ENCODE results near the gene FFAR2.

Gene FFAR2

GRCh38 chr19:35447606-35448469 is at the start of gene FFAR2:
TSS of gene FFAR2 (plus strand) at chr19:35448257. CDS start at chr19:35449715, 1,458 bp downstream.
- TF ChIP-seq NFIC (IDR thresholded peaks at IDR 0.05) = no peak
- no peak for TF ChIP-seq FOXM1 (IDR thresholded peaks at IDR 0.05; ENCODE audit: borderline replicate concordance, low read depth)
- peak; percentile 28; the same call in 1 of the 2 replicates for TF ChIP-seq USF1 (IDR thresholded peaks at IDR 0.05)
- no peak for TF ChIP-seq CREB1 (IDR thresholded peaks at IDR 0.05; ENCODE audit: low read depth)
- TF ChIP-seq TEAD4 (IDR thresholded peaks at IDR 0.05) = no peak

- no peak for TF ChIP-seq REST (IDR thresholded peaks at IDR 0.05; ENCODE audit: low read depth)
- no peak for TF ChIP-seq TEAD4 (IDR thresholded peaks at IDR 0.05)
- no peak for TF ChIP-seq USF1 (IDR thresholded peaks at IDR 0.05)
- no peak for TF ChIP-seq TAF1 (IDR thresholded peaks at IDR 0.05; ENCODE audit: low read depth)
- TF ChIP-seq YY1 (IDR thresholded peaks at IDR 0.05; ENCODE audit: low read depth) = no peak
- no peak for TF ChIP-seq EGR1 (IDR thresholded peaks at IDR 0.05)
- TF ChIP-seq TCF12 (IDR thresholded peaks at IDR 0.05; ENCODE audit: low read depth) = no peak
- TF ChIP-seq ZBTB7A (IDR thresholded peaks at IDR 0.05; ENCODE audit: low read depth) = no peak
- no peak for TF ChIP-seq MAX (IDR thresholded peaks at IDR 0.05)
- no peak for TF ChIP-seq CREB1 (IDR thresholded peaks at IDR 0.05; ENCODE audit: low read depth)
- no peak for TF ChIP-seq CEBPB (IDR thresholded peaks at IDR 0.05)
- TF ChIP-seq NFIC (IDR thresholded peaks at IDR 0.05) = no peak
- no peak for TF ChIP-seq RAD21 (IDR thresholded peaks at IDR 0.05; ENCODE audit: low read depth)
- no peak for TF ChIP-seq FOXM1 (IDR thresholded peaks at IDR 0.05; ENCODE audit: borderline replicate concordance, low read depth)
- no peak for TF ChIP-seq EP300 (IDR thresholded peaks at IDR 0.05; ENCODE audit: borderline replicate concordance)
Observed at GRCh38 chr19:35398570-35398969, 49.5 kb upstream of the FFAR2 start.

- TF ChIP-seq CEBPB (IDR thresholded peaks at IDR 0.05) (no peak), EP300 (IDR thresholded peaks at IDR 0.05; ENCODE audit: borderline replicate concordance) (no peak), TEAD4 (IDR thresholded peaks at IDR 0.05) (no peak), USF1 (IDR thresholded peaks at IDR 0.05) (no peak), NFIC (IDR thresholded peaks at IDR 0.05) (no peak), FOXM1 (IDR thresholded peaks at IDR 0.05; ENCODE audit: borderline replicate concordance, low read depth) (no peak), REST (IDR thresholded peaks at IDR 0.05; ENCODE audit: low read depth) (no peak), YY1 (IDR thresholded peaks at IDR 0.05; ENCODE audit: low read depth) (no peak), CREB1 (IDR thresholded peaks at IDR 0.05; ENCODE audit: low read depth) (no peak), RAD21 (IDR thresholded peaks at IDR 0.05; ENCODE audit: low read depth) (no peak), TCF12 (IDR thresholded peaks at IDR 0.05; ENCODE audit: low read depth) (no peak), MAX (IDR thresholded peaks at IDR 0.05) (no peak)
Observed at GRCh38 chr19:35399231-35399630, 48.8 kb upstream of the FFAR2 start.

- TF ChIP-seq ZBTB7A (IDR thresholded peaks at IDR 0.05; ENCODE audit: low read depth) (no peak), CREB1 (IDR thresholded peaks at IDR 0.05; ENCODE audit: low read depth) (no peak), YY1 (IDR thresholded peaks at IDR 0.05; ENCODE audit: low read depth) (no peak), NFIC (IDR thresholded peaks at IDR 0.05) (no peak), EGR1 (IDR thresholded peaks at IDR 0.05) (no peak), RAD21 (IDR thresholded peaks at IDR 0.05; ENCODE audit: low read depth) (no peak), TAF1 (IDR thresholded peaks at IDR 0.05; ENCODE audit: low read depth) (no peak), TEAD4 (IDR thresholded peaks at IDR 0.05) (no peak), REST (IDR thresholded peaks at IDR 0.05; ENCODE audit: low read depth) (no peak), FOXM1 (IDR thresholded peaks at IDR 0.05; ENCODE audit: borderline replicate concordance, low read depth) (no peak), USF1 (IDR thresholded peaks at IDR 0.05) (no peak), CEBPB (IDR thresholded peaks at IDR 0.05) (no peak), TCF12 (IDR thresholded peaks at IDR 0.05; ENCODE audit: low read depth) (no peak), MAX (IDR thresholded peaks at IDR 0.05) (no peak), EP300 (IDR thresholded peaks at IDR 0.05; ENCODE audit: borderline replicate concordance) (no peak)
Observed at GRCh38 chr19:35399948-35400772, 47.9 kb upstream of the FFAR2 start.
